HEK293 (cell line): ENCODE measurements around the gene RNF32.

Source experiments
- CTCF ChIP-seq: fragments of 450-650 bp; formaldehyde crosslinking; IDR thresholded peaks from 2 replicates; pipeline ENCODE4 v1.5.1; 2016; ENCODE audit warnings: missing biosample characterization, missing genetic modification characterization
- PBX3 ChIP-seq: sonication (generic); formaldehyde crosslinking; IDR thresholded peaks from 2 replicates; pipeline ENCODE4 v1.8.1; 2022; ENCODE audit warnings: mild to moderate bottlenecking, moderate library complexity, missing genetic modification reagents
- REST ChIP-seq: fragments of 450-650 bp; formaldehyde crosslinking; IDR thresholded peaks from 2 replicates; pipeline ENCODE4 v1.5.1; 2016; ENCODE audit warnings: missing biosample characterization, missing genetic modification characterization
- TCF7L2 ChIP-seq: IDR thresholded peaks from 2 replicates; pipeline ENCODE4 v1.6.1; 2011; ENCODE audit warnings: low read depth, mild to moderate bottlenecking, inconsistent platforms, low read length, moderate library complexity, borderline replicate concordance
- ZNF23 ChIP-seq: fragments of 450-650 bp; formaldehyde crosslinking; IDR thresholded peaks from 2 replicates; pipeline ENCODE4 v1.5.1; 2016; ENCODE audit warnings: missing biosample characterization, missing genetic modification characterization, borderline replicate concordance
- ZNF239 ChIP-seq: fragments of 450-650 bp; formaldehyde crosslinking; IDR thresholded peaks from 2 replicates; pipeline ENCODE4 v1.5.1; 2016; ENCODE audit warnings: missing biosample characterization, missing genetic modification characterization
- ZNF292 ChIP-seq: fragments of 450-650 bp; formaldehyde crosslinking; IDR thresholded peaks from 2 replicates; pipeline ENCODE4 v1.5.1; 2016; ENCODE audit warnings: low read depth, missing biosample characterization, missing genetic modification characterization, borderline replicate concordance
- ZNF335 ChIP-seq: fragments of 450-650 bp; formaldehyde crosslinking; conservative IDR thresholded peaks from 2 replicates; pipeline ENCODE4 v1.5.1; 2016; ENCODE audit warnings: missing biosample characterization, missing genetic modification characterization
- ZNF513 ChIP-seq: fragments of 450-650 bp; IDR thresholded peaks from 2 replicates; pipeline ENCODE4 v1.5.1; 2018; ENCODE audit warnings: missing biosample characterization, missing genetic modification characterization

GRCh38 chr7:156684251-156684650 is 43.7 kb downstream of the RNF32 start:
- TF ChIP-seq ZNF513 (tag by site-specific recombination) (no peak), PBX3 (no peak), ZNF239 (tag by site-specific recombination) (no peak), CTCF (no peak), ZNF292 (tag by site-specific recombination) (no peak), ZNF335 (no peak), TCF7L2 (no peak), ZNF23 (tag by site-specific recombination) (no peak), REST (tag by site-specific recombination) (no peak)
